H1 (cell line): ENCODE data around the gene CASP3.

ENCODE experiments used
- BACH1 ChIP-seq: IDR thresholded peaks from 2 replicates; pipeline ENCODE4 v1.6.1; 2012; ENCODE audit warnings: low read length, improper control_type of control experiment
- CEBPB ChIP-seq: IDR thresholded peaks from 2 replicates; pipeline ENCODE4 v1.6.1; 2012; ENCODE audit warnings: low read depth, low read length
- CTCF ChIP-seq, 3 experiments: IDR thresholded peaks; 1 replicate in 2 of 3; 2 replicates in 1 of 3; pipeline versions ENCODE4 v1.5.1 to v1.6.1; 2011; ENCODE audit warnings: low read length in 3 of 3, mild to moderate bottlenecking in 3 of 3, inconsistent platforms in 2 of 3, low read depth in 1 of 3, moderate library complexity in 1 of 3; ENCODE audit not compliant: insufficient read depth in 1 of 3; ENCODE audit errors: control extremely low read depth in 1 of 3
- GTF2F1 ChIP-seq: IDR thresholded peaks from 2 replicates; pipeline ENCODE4 v1.6.1; 2012; ENCODE audit warnings: low read depth, low read length, improper control_type of control experiment, borderline replicate concordance
- JUND ChIP-seq: IDR thresholded peaks from 2 replicates; pipeline ENCODE4 v1.6.1; 2011; ENCODE audit warnings: mild to moderate bottlenecking, improper control_type of control experiment, low read length
- POLR2A ChIP-seq, 2 experiments: IDR thresholded peaks; 1 replicate in 1 of 2; 2 replicates in 1 of 2; pipeline ENCODE4 v1.6.1; 2011; ENCODE audit warnings: low read depth in 2 of 2, low read length in 2 of 2, mild to moderate bottlenecking in 2 of 2; ENCODE audit errors: control extremely low read depth in 1 of 2
- POLR2AphosphoS5 ChIP-seq: IDR thresholded peaks from 2 replicates; pipeline ENCODE4 v1.6.1; 2011; ENCODE audit warnings: low read depth, low read length
- SAP30 ChIP-seq: fragments of 300-600 bp; sonication (generic); IDR thresholded peaks from 2 replicates; pipeline ENCODE4 v1.7.1; 2012; ENCODE audit warnings: low read length, moderate library complexity, mild to moderate bottlenecking, inconsistent platforms; ENCODE audit not compliant: insufficient read depth, insufficient replicate concordance
- SP1 ChIP-seq: IDR thresholded peaks from 2 replicates; pipeline ENCODE4 v1.6.1; 2011; ENCODE audit warnings: low read depth, low read length
- SP2 ChIP-seq: IDR thresholded peaks from 2 replicates; pipeline ENCODE4 v1.6.1; 2012; ENCODE audit warnings: mild to moderate bottlenecking, low read length, inconsistent platforms
- SUZ12 ChIP-seq: fragments of 200-600 bp; sonication (generic); IDR thresholded peaks from 2 replicates; pipeline ENCODE4 v1.6.1; 2012; ENCODE audit warnings: mild to moderate bottlenecking, inconsistent platforms, low read length, moderate library complexity, mixed read lengths

DNA sequence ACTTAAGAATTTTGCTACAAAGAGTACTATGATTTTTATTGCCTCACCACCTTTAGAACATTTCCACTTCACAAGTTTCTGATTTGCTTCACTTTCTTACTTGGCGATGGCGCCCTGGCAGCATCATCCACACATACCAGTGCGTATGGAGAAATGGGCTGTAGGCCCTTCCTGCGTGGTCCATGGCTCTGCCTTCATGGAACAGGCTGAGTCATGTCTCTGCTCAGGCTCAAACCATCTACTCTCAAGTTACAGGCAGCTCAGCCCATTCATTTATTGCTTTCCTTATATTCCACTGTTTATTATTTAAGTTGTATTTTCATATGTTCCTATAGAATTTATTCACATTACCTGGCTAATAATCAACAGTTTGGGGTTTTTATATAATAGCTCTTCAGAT, 21.1 kb downstream of the CASP3 start:
- TF ChIP-seq SP1 (no peak), CTCF (IDR thresholded peaks at IDR 0.05; ENCODE audit: control extremely low read depth in 1 of 3, insufficient read depth in 1 of 3, low read depth in 1 of 3, low read length in 3 of 3) (no peak), BACH1 (no peak), JUND (no peak), GTF2F1 (no peak), SAP30 (no peak), SUZ12 (no peak), POLR2A (IDR thresholded peaks at IDR 0.05; ENCODE audit: control extremely low read depth in 1 of 2, low read depth in 2 of 2, low read length in 2 of 2) (no peak), SP2 (no peak), POLR2AphosphoS5 (no peak), CEBPB (no peak)
